H1 (cell line): ENCODE measurements around the gene SEMA7A. TPM values are rescaled to one million over a fixed set of nuclear protein-coding genes. Genes with fewer than 3 reads are reported as not detected.

Experiments
- PHF8 ChIP-seq: fragments of 200-600 bp; sonication (generic); conservative IDR thresholded peaks from 2 replicates; pipeline ENCODE4 v1.7.1; 2012; ENCODE audit warnings: low read depth, mild to moderate bottlenecking, inconsistent platforms, low read length, moderate library complexity
- POLR2A ChIP-seq, 2 experiments: IDR thresholded peaks; 1 replicate in 1 of 2; 2 replicates in 1 of 2; pipeline ENCODE4 v1.6.1; 2011; ENCODE audit warnings: low read depth in 2 of 2, low read length in 2 of 2, mild to moderate bottlenecking in 2 of 2; ENCODE audit errors: control extremely low read depth in 1 of 2
- RXRA ChIP-seq: IDR thresholded peaks from 2 replicates; pipeline ENCODE4 v1.6.1; 2011; ENCODE audit warnings: low read depth, mild to moderate bottlenecking, low read length, moderate library complexity; ENCODE audit not compliant: insufficient read depth
- SRF ChIP-seq: IDR thresholded peaks from 2 replicates; pipeline ENCODE4 v1.6.1; 2011; ENCODE audit warnings: mild to moderate bottlenecking, low read depth, low read length, moderate library complexity
- SUZ12 ChIP-seq: fragments of 200-600 bp; sonication (generic); IDR thresholded peaks from 2 replicates; pipeline ENCODE4 v1.6.1; 2012; ENCODE audit warnings: mild to moderate bottlenecking, inconsistent platforms, low read length, moderate library complexity, mixed read lengths
- polyA plus RNA-seq, 7 experiments: library from polyadenylated mRNA; depleted of rRNA in 3 of 7; stranded (reverse) in 5 of 7; unstranded in 2 of 7; fragments of >200 nt in 5 of 7; fragments of 200-250 nt in 2 of 7; gene quantifications; 1 replicate in 5 of 7; 2 replicates in 1 of 7; 4 replicates in 1 of 7; pipeline versions ENCODE4 v1.2.1 to v1.2.3, GENCODE V29; 2011 to 2013; ENCODE audit warnings: missing spikeins in 2 of 7, mixed read lengths in 2 of 7
- total RNA-seq: library from RNA; stranded (reverse); fragmentation: NEBNext Ultra II Directional; extraction: Animal tissue kit (Norgen Biotek cat#: 25700); gene quantifications from 2 replicates; pipeline ENCODE4 v1.2.1, GENCODE V29; 2021
- TF ChIP-seq, protein P1 (sequence below): IDR thresholded peaks from 2 replicates; pipeline ENCODE4 v1.6.1; 2011; ENCODE audit warnings: low read depth, mild to moderate bottlenecking, low read length; ENCODE audit not compliant: insufficient read depth
- TF ChIP-seq, protein P2 (sequence below), 3 experiments: IDR thresholded peaks; 1 replicate in 2 of 3; 2 replicates in 1 of 3; pipeline versions ENCODE4 v1.5.1 to v1.6.1; 2011; ENCODE audit warnings: low read length in 3 of 3, mild to moderate bottlenecking in 3 of 3, inconsistent platforms in 2 of 3, low read depth in 1 of 3, moderate library complexity in 1 of 3; ENCODE audit not compliant: insufficient read depth in 1 of 3; ENCODE audit errors: control extremely low read depth in 1 of 3

The SEMA7A gene
- total and polyA plus RNA-seq, 2 of the 8 experiments (the other 6 are each of a cell fraction or from before 2014, with no cell fraction given): 10.7 to 15.0 TPM

DNA sequence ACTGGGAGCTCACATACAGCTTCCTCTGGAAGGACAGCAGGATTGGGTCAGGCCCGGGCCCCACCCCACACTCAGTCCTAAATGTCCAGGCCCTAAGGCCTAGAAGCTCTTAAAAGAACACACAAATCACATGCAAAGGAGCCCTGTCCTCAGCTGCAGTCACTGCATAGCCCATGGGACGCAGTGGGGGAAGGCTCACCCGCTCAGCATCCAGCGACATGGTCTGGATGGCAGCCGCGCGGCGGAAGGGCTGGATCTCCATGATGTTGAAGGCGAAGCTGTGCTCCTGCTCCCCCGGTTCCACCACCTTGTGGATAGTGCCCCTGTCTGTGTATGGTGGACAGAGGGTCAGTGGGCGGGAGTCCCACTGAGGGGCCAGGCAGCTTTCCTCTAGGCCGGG is 22.1 kb downstream of the SEMA7A start (continued):
- TF ChIP-seq, protein P1, sequence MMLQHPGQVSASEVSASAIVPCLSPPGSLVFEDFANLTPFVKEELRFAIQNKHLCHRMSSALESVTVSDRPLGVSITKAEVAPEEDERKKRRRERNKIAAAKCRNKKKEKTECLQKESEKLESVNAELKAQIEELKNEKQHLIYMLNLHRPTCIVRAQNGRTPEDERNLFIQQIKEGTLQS: no peak
- TF ChIP-seq, protein P2, sequence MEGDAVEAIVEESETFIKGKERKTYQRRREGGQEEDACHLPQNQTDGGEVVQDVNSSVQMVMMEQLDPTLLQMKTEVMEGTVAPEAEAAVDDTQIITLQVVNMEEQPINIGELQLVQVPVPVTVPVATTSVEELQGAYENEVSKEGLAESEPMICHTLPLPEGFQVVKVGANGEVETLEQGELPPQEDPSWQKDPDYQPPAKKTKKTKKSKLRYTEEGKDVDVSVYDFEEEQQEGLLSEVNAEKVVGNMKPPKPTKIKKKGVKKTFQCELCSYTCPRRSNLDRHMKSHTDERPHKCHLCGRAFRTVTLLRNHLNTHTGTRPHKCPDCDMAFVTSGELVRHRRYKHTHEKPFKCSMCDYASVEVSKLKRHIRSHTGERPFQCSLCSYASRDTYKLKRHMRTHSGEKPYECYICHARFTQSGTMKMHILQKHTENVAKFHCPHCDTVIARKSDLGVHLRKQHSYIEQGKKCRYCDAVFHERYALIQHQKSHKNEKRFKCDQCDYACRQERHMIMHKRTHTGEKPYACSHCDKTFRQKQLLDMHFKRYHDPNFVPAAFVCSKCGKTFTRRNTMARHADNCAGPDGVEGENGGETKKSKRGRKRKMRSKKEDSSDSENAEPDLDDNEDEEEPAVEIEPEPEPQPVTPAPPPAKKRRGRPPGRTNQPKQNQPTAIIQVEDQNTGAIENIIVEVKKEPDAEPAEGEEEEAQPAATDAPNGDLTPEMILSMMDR (IDR thresholded peaks at IDR 0.05; ENCODE audit: control extremely low read depth in 1 of 3, insufficient read depth in 1 of 3, low read depth in 1 of 3, low read length in 3 of 3): no peak
- TF ChIP-seq SRF (no peak), RXRA (no peak), PHF8 (no peak), SUZ12 (no peak), POLR2A (IDR thresholded peaks at IDR 0.05; ENCODE audit: control extremely low read depth in 1 of 2, low read depth in 2 of 2, low read length in 2 of 2) (no peak)
- TF ChIP-seq, all 59 proteins: peak for 0
